GM18505 (cell line): Measurements from ENCODE around the gene SIRT5.

Source experiments
- ATAC-seq: cut with Tn5 transposase; IDR thresholded peaks from one replicate; pipeline ENCODE4 v1.9.1; 2021; ENCODE audit not compliant: unreplicated experiment
- POLR2A ChIP-seq: IDR thresholded peaks from 4 replicates; pipeline ENCODE4 v1.6.1; 2011; ENCODE audit warnings: borderline replicate concordance; ENCODE audit not compliant: insufficient read depth, insufficient read length; ENCODE audit errors: extremely low read depth

Gene SIRT5

GRCh38 chr6:13574571-13575376 is at the start of gene SIRT5:
Gene SIRT5, plus strand, starts transcription at chr6:13574601. Its CDS starts 9,510 bp downstream, at chr6:13584111.
- peak; percentile 72 for TF ChIP-seq POLR2A
- ATAC-seq = peak; percentile 57

GRCh38 chr6:13524801-13525508 is 49.4 kb upstream of the SIRT5 start:
- ATAC-seq = no peak
- TF ChIP-seq POLR2A = no peak

GRCh38 chr6:13526357-13526726 is 48.1 kb upstream of the SIRT5 start:
- TF ChIP-seq POLR2A = no peak
- no peak for ATAC-seq

- TF ChIP-seq POLR2A = no peak
- ATAC-seq = peak; percentile 74
These were observed 47.4 kb upstream of the SIRT5 start for GRCh38 chr6:13526727-13527670.

GRCh38 chr6:13527671-13528056 is 46.7 kb upstream of the SIRT5 start:
- ATAC-seq = no peak
- no peak for TF ChIP-seq POLR2A

GRCh38 chr6:13528232-13528631 is 46.2 kb upstream of the SIRT5 start:
- no peak for TF ChIP-seq POLR2A

GRCh38 chr6:13528777-13529343 is 45.5 kb upstream of the SIRT5 start:
- no peak for ATAC-seq

More at GRCh38 chr6:13528232-13528631, 46.2 kb upstream of the SIRT5 start:
- ATAC-seq = no peak

GRCh38 chr6:13531956-13532355 is 42.4 kb upstream of the SIRT5 start:
- no peak for TF ChIP-seq POLR2A

More at GRCh38 chr6:13528777-13529343, 45.5 kb upstream of the SIRT5 start:
- TF ChIP-seq POLR2A = no peak

GRCh38 chr6:13534536-13534935 is 39.9 kb upstream of the SIRT5 start:
- TF ChIP-seq POLR2A = no peak
- ATAC-seq = no peak

More at GRCh38 chr6:13531956-13532355, 42.4 kb upstream of the SIRT5 start:
- ATAC-seq = no peak

- no peak for ATAC-seq
- TF ChIP-seq POLR2A = no peak
These were observed 39.1 kb upstream of the SIRT5 start for GRCh38 chr6:13535306-13535705.

GRCh38 chr6:13536796-13537526 is 37.4 kb upstream of the SIRT5 start:
- TF ChIP-seq POLR2A = no peak
- no peak for ATAC-seq

- no peak for TF ChIP-seq POLR2A
- ATAC-seq = no peak
These were observed 36.9 kb upstream of the SIRT5 start for GRCh38 chr6:13537527-13537897.
